ENCODE results near the gene OR2A12.

- TF ChIP-seq, protein P1, sequence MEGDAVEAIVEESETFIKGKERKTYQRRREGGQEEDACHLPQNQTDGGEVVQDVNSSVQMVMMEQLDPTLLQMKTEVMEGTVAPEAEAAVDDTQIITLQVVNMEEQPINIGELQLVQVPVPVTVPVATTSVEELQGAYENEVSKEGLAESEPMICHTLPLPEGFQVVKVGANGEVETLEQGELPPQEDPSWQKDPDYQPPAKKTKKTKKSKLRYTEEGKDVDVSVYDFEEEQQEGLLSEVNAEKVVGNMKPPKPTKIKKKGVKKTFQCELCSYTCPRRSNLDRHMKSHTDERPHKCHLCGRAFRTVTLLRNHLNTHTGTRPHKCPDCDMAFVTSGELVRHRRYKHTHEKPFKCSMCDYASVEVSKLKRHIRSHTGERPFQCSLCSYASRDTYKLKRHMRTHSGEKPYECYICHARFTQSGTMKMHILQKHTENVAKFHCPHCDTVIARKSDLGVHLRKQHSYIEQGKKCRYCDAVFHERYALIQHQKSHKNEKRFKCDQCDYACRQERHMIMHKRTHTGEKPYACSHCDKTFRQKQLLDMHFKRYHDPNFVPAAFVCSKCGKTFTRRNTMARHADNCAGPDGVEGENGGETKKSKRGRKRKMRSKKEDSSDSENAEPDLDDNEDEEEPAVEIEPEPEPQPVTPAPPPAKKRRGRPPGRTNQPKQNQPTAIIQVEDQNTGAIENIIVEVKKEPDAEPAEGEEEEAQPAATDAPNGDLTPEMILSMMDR (IDR thresholded peaks at IDR 0.05), result no peak
- no peak for TF ChIP-seq POLR2A (IDR thresholded peaks at IDR 0.05)
Observed at GRCh38 chr7:144134116-144134515, 48.0 kb downstream of the OR2A12 start.

Data from adrenal gland (tissue), 5 donors.